Posterior cingulate gyrus (tissue), 11 donors: ENCODE measurements around the gene CALML6.

Experiments
- DNase-seq, 10 donors: peaks; one replicate each; pipeline versions ENCODE4 v3.0.0 to v3.0.0-alpha.2; 2020 to 2021; ENCODE audit warnings: mixed read lengths in 3 of 10
- intact Hi-C: fragments of 100-400 bp; cut with DNase I; formaldehyde crosslinking; loops from one replicate; pipeline ENCODE4 v1.15.1; 2023

Gene CALML6

DNA sequence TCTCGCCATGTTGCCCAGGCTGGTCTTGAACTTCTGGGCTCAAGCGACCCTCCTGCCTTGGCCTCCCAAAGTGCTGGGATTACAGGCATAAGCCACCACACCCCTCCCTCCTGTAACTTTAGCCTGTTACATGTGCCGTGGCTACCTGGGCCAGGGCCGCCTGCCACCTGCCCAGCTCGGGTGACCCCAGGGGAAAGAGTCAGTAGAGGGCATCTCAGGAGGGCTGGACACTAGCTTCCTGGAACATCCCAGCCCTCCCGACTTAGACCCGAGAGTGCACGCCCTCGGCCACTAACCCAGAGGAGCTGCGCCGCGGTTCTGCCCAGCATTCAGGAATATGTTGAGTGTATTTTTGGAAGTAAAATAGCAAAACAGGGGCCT, 44.4 kb downstream of the CALML6 start:
- intact Hi-C loops: no loop called here
- peak in 1 of 10 donors; percentile 20 for DNase-seq

DNA sequence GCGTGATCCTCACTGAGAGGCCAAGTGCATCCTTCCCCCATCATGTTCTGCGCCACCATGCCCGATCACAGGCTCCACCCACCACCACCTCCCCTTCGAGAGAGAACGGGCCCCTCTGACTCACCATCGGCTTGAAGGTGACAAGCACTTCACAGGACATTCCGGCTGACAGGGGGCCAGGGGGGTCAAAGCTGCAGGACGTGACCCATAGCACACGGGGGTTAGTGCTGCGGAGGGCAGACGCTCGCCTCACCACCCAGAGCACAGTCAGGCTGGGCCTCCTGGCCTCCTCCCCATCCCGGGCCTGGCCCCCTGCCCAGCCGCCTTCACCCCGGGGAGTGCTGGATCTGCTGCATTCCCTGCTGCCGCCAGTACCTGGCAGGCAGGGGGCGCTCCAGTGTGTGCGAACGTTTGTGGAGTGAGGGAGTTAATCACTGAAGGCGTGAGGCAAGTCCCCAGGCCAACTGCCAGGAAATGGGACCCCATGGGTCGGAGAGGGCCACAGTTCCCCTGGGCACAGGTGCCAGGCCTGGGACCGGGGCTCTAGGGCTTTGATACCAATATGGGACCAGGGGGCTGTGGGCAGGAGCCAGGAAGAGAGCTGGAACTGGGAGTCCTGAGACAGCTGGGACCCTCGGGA, 44.9 kb downstream of the CALML6 start:
- intact Hi-C loops: loop anchor here (2.0 kb wide), 1 partner anchor 85 kb away; no protein-coding TSS in a partner anchor
- DNase-seq: peak; percentile 58 to 97 (median 84)

DNA sequence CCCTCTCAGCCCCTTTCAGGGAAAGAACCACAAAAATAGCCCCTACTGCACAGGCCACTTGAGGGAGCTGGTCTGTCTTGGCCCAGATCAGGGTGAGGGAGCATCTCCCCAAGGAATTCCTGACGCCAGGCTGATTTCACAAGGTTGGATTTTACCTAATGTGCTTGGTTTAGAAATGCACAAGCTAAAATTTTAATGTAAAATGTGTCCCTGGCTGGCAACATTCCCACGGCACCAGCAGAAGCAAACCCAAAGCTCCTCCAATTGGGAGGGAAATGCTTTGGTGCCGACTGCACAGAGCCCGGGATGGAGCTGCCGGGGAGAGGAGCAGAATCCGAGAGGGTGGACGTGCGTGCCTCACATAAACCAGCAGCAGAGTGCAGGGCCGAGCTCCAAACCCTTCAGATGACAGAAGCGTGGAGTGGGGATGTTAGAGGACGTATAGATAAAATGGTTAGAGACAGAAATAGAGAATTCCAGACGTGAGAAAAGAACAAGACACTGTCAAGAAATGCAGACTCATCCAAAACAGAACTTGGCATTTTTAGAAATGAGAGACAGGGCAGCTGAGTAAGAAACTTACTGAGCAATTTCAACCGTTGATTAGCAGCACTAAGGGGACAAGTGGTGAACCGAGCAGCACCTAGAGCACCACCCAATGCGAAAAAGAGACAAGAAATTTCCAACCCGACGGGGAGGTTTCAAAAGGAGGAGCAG, 45.6 kb downstream of the CALML6 start:
- DNase-seq: peak in 7 of 10 donors; percentile 32 to 92 (median 55)
- intact Hi-C loops: loop anchor here (2.0 kb wide), 1 partner anchor 84 kb away; no protein-coding TSS in a partner anchor

DNA sequence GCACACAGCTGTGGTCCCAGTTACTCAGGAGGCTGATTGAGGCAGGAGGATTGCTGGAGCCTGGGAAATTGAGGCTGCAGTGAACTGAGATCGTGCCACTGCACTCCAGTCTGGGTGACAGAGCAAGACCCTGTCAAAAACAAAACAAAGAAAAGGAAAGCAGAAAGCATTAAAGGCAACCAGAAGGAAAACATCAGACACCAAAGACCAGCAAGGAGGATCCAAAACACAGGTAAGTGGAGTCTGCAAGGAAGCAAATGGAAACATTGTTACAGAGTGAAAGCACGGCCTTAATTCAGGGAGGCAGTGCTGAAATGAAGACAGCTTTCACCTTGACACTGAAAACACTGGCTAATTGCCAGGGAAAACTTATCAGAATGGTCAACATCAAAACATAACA, 47.7 kb downstream of the CALML6 start:
- no peak for DNase-seq
- intact Hi-C loops: no loop called here

DNA sequence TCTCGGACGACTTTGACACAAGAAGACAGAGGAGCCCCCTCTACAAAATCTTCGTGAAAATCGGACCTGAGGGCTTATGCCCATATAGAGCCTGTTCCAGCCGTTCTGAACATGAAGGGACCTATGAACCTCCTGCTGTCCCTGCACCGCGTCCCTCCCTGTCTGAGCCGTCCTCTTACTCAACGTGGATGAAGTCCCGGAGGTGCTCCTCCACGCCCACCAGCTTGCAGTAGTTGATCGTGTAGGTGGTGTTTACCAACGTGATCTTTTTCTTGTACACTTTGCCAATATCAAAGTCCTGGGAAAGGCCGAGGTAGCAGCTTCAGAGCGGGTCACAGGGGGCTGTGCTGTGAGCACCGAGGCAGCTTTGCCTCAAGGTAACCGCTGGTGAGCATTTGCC, 48.5 kb downstream of the CALML6 start:
- intact Hi-C loops: no loop called here
- DNase-seq: no peak

DNA sequence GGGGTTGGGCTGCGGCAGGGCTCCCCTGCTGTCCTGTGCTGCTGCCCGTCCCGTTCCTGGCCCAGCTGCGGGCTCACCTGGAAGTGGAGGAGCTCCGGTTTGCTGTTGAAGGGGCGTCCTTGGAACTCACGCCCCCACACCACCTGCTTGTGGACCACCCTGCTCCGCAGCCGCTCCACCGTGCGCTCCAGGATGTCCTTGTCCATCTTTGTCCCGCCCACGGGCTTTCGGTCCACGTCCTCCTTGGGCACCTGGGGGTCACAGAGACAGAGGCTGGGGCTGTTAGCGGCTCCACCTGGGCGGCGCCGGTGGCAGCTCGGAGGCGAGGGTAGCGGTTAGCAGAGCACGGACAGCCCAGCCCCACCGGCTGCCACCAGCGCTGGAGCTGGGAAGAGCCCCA, 49.8 kb downstream of the CALML6 start:
- intact Hi-C loops: no loop called here
- DNase-seq: no peak

DNA sequence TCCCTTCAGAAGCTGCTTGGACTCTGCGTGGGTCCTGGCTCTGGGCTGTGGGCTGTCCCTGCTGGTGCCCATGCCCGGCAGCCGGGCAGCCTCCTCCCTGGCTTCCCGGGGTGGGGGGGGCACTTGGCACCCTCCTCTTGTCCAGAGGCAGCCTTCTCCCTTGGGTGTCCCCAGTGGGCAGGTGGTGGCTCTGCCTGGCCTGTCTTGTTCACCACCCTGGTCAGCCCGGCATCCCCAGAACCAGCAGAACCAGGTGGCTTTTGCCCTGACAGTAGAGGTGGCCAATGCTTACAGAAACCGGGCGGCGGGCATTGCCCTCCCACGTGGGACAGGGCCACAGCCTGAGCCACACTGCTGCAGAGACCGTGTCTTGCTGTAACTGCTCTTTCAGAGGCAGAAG, 50.5 kb downstream of the CALML6 start:
- DNase-seq: peak in 1 of 10 donors; percentile 69
- intact Hi-C loops: no loop called here

DNA sequence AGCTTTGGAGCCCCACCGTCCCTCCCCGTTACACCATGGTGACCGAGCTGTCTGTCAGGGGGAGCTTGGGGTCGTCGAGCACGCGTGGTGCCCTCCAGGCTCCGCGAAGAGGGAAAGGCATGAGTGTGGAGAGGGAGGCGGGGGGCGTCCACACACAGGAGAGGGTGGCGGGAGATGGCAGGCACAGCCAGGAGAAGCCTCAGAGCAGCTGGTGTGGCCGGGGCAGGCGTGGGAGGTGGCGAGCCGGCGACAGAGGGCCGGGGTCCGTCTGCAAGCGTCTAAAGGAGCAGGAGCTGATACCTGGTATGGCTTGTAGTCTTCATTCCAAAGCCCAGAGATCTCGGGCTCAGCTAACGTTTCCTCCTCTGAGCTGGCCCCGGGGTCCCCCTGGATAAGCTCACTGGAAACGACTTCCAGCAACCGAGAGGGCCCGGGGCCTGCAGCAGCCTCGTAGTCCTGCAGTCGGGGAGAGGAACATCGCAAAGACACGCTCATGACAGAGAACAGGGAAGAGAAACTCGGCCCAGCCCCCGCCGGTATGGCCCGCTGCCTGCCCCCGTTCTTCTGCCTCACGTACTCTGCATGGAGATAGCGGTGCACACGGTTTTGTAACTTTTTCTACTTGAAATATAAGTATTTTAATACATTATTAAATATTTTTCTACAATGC, 51.1 kb downstream of the CALML6 start:
- intact Hi-C loops: no loop called here
- DNase-seq: peak in 2 of 10 donors; percentile 32 to 34
